GM12864 (cell line): ENCODE measurements around the gene FGF5.
"Not testable (repeated sequence)": the region's sequence is repeated elsewhere in the genome, so short reads cannot be mapped to it uniquely, and the experiment has no call there.

Source experiments
- DNase-seq: peaks from one replicate; pipeline ENCODE4 v3.0.0-alpha.2; 2011; ENCODE audit warnings: low read depth
- H3K4me3 ChIP-seq: 2 replicates; pipeline ENCODE4 v1.5.1; 2011; ENCODE audit warnings: mild to moderate bottlenecking, low read depth, low read length, control low read depth
- TF ChIP-seq, protein P1 (sequence below): IDR thresholded peaks from 2 replicates; pipeline ENCODE4 v1.5.1; 2011; ENCODE audit warnings: low read depth, mild to moderate bottlenecking, moderate library complexity, low read length, control low read depth, inconsistent platforms; ENCODE audit errors: missing control alignments

Gene FGF5

GRCh38 chr4:80311130-80311529 is 44.7 kb downstream of the FGF5 start:
- DNase-seq = no peak
- TF ChIP-seq, protein P1, sequence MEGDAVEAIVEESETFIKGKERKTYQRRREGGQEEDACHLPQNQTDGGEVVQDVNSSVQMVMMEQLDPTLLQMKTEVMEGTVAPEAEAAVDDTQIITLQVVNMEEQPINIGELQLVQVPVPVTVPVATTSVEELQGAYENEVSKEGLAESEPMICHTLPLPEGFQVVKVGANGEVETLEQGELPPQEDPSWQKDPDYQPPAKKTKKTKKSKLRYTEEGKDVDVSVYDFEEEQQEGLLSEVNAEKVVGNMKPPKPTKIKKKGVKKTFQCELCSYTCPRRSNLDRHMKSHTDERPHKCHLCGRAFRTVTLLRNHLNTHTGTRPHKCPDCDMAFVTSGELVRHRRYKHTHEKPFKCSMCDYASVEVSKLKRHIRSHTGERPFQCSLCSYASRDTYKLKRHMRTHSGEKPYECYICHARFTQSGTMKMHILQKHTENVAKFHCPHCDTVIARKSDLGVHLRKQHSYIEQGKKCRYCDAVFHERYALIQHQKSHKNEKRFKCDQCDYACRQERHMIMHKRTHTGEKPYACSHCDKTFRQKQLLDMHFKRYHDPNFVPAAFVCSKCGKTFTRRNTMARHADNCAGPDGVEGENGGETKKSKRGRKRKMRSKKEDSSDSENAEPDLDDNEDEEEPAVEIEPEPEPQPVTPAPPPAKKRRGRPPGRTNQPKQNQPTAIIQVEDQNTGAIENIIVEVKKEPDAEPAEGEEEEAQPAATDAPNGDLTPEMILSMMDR = no peak
- no peak overlapping the region for H3K4me3 ChIP-seq

GRCh38 chr4:80312124-80312523 is 45.7 kb downstream of the FGF5 start:
- H3K4me3 ChIP-seq = no peak overlapping the region
- TF ChIP-seq, protein P1 = no peak
- no peak for DNase-seq

- no peak for DNase-seq
- H3K4me3 ChIP-seq = no peak overlapping the region
- TF ChIP-seq, protein P1 = no peak
Measured at GRCh38 chr4:80313627-80314026, 47.2 kb downstream of the FGF5 start.

DNA sequence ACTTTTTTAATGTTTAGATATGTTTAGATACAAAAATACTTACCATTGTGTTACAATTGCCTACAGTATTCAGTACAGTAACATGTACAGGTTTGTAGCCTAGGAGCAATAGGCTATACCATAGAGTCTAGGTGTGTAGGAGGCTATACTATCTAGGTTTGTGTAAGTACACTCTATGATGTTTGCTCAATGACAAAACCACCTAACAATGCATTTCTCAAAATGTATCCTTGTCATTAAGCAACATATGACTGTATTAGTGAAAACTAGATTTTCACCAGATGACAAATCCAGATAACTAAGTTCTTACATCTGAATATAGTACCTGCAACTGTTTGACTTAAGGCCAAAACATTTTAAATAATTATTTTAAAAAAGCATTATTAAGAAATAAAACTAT is 49.4 kb downstream of the FGF5 start:
- DNase-seq, H3K4me3 ChIP-seq: not testable (repeated sequence)

DNA sequence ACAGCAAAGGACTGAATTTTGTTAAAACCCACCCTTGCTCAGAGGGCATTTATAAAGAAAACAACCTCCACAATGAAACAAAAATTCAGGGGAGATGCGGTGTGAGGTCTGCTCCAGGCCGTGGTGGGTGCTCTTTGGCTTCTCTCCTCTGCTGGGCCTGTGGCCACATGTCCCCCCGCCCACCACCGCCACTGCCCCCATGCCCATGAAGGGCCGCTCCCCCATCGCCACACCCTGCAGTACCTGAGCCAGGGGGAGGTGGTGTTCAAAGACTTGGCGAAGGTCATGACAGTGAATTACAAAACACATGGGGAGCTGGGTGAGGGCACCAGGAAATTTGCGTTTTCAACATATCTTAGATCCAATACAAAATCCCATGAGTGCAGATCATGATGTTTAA is 54.9 kb downstream of the FGF5 start:
- DNase-seq = no peak
- TF ChIP-seq, protein P1 = no peak
- no peak overlapping the region for H3K4me3 ChIP-seq

- H3K4me3 ChIP-seq = no peak overlapping the region
- DNase-seq = no peak
- TF ChIP-seq, protein P1 = no peak
Measured at GRCh38 chr4:80321776-80322175, 55.3 kb downstream of the FGF5 start.

DNA sequence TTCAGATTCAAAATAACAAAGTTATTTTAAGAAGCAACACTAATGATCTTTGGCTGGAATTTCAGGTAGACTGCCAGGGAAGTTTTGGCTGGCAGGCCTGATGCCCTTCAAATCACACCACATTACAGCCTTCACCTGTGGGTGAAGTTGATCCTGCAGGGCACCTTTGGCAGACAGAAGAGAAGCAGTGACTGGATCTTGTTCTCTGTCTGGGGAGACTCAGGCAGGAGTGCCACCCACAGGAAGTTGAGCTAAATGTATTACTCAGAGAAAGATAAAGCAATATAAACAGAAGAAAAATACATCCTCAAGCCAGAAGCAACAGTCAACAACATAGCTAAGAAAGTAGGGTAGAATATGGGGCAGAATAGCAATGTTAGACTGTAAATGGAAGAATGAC is 56.3 kb downstream of the FGF5 start:
- no peak overlapping the region for H3K4me3 ChIP-seq
- TF ChIP-seq, protein P1 = peak; percentile 5
- DNase-seq = no peak

DNA sequence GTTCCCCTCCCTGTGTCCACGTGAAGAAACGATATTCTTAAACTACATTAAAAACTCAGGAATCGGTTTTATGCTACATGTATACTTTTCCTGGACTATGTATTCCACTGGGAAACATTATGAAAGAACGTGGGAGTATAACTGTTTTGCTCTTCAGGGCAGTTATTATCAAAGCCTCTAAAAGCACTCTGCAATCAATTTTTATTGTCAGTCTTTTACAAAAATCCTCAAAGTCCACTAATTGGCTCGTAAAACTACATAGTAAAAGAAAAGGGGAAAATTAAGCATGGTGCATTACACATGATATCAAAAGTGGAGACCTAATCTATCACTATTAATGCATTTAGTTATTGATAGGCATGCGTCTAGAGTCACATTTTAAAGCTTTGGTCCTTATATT is 57.7 kb downstream of the FGF5 start:
- TF ChIP-seq, protein P1 = no peak
- no peak for DNase-seq
- H3K4me3 ChIP-seq = no peak overlapping the region
